ENCODE results near the gene CLASP1.

CLASP1 gene

DNA sequence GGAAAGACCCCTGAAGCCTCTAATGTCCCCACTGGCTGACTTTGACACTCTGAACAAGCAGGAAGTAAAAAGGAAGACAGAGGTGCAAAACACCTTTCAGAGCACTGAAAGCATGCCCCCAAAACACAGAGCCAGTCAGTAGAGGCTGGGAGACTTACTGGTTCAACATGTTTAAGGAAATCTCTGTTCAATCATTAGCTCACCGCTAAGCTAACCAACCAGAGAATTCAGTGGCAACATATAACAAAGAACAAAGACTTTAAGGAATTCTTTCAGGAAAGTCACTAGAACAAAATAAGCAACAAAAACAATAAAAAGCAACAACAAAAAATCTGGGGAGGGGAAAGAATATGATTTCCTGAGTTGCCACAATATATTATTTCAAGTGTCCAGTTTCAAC, 142.6 kb downstream of the CLASP1 start:
- in situ Hi-C loops (cut with MboI; ENCODE audit: low sequenced_read_pairs), result no loop called here

- in situ Hi-C loops (cut with MboI; ENCODE audit: low sequenced_read_pairs), result no loop called here
Observed at GRCh38 chr2:121505986-121506586, 143.2 kb downstream of the CLASP1 start.

- in situ Hi-C loops (cut with MboI; ENCODE audit: low sequenced_read_pairs), result no loop called here
Observed at GRCh38 chr2:121505005-121505404, 144.3 kb downstream of the CLASP1 start.

GRCh38 chr2:121504316-121504715, 144.9 kb downstream of the CLASP1 start:
- in situ Hi-C loops (cut with MboI; ENCODE audit: low sequenced_read_pairs), result no loop called here

DNA sequence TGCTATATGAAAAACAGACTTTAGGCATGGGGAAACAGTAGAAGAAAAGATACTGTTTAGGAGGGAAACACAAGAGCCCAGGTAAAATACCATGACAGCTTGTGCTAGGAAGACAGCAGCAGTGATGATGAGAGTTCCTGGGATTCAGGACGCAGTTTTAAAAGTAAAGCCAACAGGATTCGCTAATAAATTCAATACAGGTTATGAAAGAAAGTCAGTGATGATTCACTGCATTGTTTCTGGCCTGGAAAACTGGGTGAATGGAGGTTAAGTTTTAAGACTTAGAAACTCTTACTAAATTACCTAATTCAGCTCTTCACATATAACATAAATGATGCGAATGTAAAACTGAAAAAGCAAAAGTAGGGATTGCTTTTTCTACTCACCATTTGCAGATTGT, 146.5 kb downstream of the CLASP1 start:
- in situ Hi-C loops (cut with MboI; ENCODE audit: low sequenced_read_pairs), result no loop called here

- in situ Hi-C loops (cut with MboI; ENCODE audit: low sequenced_read_pairs), result no loop called here
Observed at GRCh38 chr2:121502246-121502645, 147.0 kb downstream of the CLASP1 start.

- in situ Hi-C loops (cut with MboI; ENCODE audit: low sequenced_read_pairs), result no loop called here
Observed at GRCh38 chr2:121501554-121501953, 147.7 kb downstream of the CLASP1 start.

GRCh38 chr2:121501031-121501430, 148.2 kb downstream of the CLASP1 start:
- in situ Hi-C loops (cut with MboI; ENCODE audit: low sequenced_read_pairs), result no loop called here

DNA sequence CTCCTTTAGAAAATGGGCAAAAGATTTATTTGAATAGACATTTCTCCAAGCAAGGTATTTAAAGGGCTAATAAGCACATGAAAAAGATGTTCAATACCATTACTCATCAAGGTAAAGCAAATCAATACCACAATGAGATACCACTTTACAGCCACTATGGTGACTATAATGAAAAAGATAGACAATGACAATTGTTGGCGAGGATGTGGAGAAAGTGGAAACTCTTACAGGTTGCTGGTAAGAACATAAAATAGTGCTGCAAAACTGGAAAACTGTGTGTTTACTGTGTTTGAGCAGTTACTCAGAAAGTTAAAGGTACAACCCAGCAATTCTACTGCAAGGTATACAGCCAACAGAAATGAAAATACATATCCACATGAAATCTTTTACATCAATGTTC, 150.5 kb downstream of the CLASP1 start:
- in situ Hi-C loops (cut with MboI; ENCODE audit: low sequenced_read_pairs), result no loop called here

DNA sequence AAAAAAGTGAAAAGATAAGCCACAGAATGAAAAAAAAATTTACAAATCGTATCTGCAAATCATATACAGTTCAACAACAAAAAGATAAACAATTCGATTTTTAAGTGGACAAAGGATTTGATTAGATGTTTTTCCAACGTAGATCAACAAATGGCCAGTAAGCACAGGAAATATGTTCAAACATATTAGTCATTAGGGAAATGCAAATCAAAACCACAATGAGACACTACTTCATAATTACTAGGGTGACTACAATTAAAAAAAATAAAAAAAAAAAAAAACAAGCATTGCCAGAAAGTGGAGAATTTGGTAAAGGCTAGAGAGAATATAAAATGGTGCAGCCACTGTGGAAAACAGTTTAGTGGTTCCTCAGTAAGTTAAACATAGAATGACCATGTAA, 156.9 kb downstream of the CLASP1 start:
- in situ Hi-C loops (cut with MboI; ENCODE audit: low sequenced_read_pairs), result no loop called here

DNA sequence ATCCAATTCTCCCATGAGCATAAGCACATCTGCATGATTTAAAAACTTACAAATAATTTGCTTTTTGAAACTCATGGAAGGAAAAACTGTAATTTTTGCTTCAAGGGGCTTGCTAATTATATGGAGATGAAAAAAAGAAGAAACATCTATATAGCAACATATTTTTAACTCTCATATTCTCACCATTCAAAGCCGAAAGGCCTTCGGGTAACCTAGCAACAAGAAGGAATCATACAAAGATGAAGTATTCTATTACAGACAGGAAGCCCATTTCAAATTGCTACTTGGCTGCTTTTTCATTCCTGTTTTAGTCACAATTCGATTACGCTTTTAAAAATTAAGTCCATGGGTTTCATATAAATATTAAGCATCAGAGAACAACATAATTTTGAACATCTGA, 157.7 kb downstream of the CLASP1 start:
- in situ Hi-C loops (cut with MboI; ENCODE audit: low sequenced_read_pairs), result no loop called here

DNA sequence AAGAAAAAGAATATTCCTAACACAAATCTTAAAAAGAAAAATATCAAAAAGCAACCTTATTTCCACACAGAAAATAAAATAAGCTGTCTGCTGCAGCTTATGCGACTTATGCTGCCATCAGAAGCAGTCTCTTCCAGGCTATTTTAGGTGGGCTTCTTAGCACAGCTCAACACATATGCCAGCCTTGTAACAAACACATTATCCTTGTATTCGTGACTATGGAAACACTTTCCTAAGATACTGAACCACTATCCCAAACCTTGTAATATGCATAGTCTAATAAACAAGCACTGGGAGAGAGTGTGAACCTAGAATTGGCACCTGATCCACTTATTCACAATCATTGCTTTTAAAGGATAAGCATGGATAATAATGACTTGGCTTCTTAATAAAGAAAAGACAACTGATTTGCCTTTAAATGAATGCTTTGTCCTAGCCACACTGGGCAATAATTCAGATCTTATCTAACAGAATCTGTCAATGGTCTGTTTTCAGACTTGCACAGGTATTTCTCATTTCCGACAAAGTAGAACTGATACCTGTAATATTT, 158.6 kb downstream of the CLASP1 start:
- in situ Hi-C loops (cut with MboI; ENCODE audit: low sequenced_read_pairs), result no loop called here

GRCh38 chr2:121489911-121490583, 159.2 kb downstream of the CLASP1 start:
- in situ Hi-C loops (cut with MboI; ENCODE audit: low sequenced_read_pairs), result no loop called here

- in situ Hi-C loops (cut with MboI; ENCODE audit: low sequenced_read_pairs), result no loop called here
Observed at GRCh38 chr2:121489284-121489683, 160.0 kb downstream of the CLASP1 start.

- in situ Hi-C loops (cut with MboI; ENCODE audit: low sequenced_read_pairs), result no loop called here
Observed at GRCh38 chr2:121486191-121486790, 163.0 kb downstream of the CLASP1 start.

DNA sequence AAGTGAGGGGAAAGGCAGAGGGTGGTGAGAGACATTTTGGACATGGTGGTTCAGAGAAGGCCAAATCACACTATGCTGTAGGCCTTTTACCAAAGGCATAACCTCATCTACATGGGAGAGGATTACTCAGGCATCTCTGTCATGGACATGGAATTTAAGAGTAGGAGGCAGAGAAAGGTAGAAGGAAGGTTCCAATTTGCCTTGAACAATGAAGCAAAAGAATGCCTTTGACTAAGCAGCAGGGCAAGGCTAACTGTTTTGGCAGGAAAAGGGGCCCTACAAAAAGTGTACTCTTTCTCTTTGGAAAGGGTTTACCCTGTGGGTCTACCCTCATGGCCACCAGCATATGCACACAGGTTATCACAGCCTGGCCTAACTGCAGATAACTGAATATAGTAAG, 164.2 kb downstream of the CLASP1 start:
- in situ Hi-C loops (cut with MboI; ENCODE audit: low sequenced_read_pairs), result no loop called here

DNA sequence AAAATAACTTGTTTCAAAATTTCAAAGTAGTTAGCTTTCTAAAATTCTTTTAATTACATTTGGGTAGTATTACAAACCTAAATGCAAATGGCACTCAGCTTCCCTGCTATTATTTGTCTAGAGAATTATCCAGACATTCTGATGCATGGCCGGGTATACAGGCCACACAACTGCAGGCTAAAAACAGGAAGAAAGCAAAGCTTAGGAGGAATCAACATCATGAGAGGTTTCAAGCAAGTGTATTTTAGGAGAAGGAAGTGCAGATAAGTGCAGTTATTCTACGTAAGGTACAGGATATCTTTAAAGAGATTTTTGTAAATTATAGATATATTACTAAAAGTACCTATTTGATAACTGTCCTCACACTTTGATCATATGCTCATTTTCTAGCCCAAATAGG, 165.4 kb downstream of the CLASP1 start:
- in situ Hi-C loops (cut with MboI; ENCODE audit: low sequenced_read_pairs), result no loop called here

- in situ Hi-C loops (cut with MboI; ENCODE audit: low sequenced_read_pairs), result no loop called here
Observed at GRCh38 chr2:121483021-121483420, 166.2 kb downstream of the CLASP1 start.

GRCh38 chr2:121480826-121481225, 168.4 kb downstream of the CLASP1 start:
- in situ Hi-C loops (cut with MboI; ENCODE audit: low sequenced_read_pairs), result no loop called here

- in situ Hi-C loops (cut with MboI; ENCODE audit: low sequenced_read_pairs), result no loop called here
Observed at GRCh38 chr2:121479882-121480522, 169.3 kb downstream of the CLASP1 start.

DNA sequence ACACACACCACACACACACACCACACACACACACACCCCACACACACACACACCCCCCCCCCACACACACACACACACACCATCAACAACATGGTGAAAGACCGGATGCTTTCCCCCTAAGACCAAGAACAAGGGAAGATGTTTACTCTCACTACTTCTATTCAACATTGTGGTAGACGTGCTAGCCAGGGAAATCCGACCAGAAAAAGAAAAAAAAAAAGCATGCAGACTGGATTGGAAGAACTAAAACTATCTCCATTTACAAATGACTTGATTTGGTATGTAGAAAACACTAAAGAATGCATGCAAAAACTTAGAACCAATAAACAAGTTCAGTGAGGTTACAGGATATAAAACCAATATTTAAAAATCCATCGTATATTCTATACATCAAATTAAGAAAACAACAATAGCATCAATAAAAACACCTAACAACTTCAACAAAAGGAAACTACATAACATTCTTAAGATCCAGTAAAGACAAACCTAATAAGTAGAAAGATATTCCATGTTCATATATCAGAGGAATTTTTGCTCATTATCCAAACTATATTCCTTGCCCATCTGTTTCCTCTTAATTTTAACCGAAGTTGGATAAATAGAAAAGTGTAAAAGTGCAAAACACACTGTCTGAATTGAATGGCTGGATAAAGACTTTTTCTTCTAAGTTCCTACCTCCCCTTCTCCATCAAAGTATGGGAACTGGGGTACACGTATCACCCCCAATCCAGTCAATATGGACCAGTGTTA, 170.1 kb downstream of the CLASP1 start:
- in situ Hi-C loops (cut with MboI; ENCODE audit: low sequenced_read_pairs), result no loop called here
